Measurements from ENCODE around the gene MPP4. TPM values are rescaled to one million over a fixed set of nuclear protein-coding genes. Genes with fewer than 3 reads are reported as not detected.

The MPP4 gene
- total and polyA plus RNA-seq, 2 of the 13 experiments (the other 11 are each of a cell fraction or from before 2014, with no cell fraction given), result not detected

DNA sequence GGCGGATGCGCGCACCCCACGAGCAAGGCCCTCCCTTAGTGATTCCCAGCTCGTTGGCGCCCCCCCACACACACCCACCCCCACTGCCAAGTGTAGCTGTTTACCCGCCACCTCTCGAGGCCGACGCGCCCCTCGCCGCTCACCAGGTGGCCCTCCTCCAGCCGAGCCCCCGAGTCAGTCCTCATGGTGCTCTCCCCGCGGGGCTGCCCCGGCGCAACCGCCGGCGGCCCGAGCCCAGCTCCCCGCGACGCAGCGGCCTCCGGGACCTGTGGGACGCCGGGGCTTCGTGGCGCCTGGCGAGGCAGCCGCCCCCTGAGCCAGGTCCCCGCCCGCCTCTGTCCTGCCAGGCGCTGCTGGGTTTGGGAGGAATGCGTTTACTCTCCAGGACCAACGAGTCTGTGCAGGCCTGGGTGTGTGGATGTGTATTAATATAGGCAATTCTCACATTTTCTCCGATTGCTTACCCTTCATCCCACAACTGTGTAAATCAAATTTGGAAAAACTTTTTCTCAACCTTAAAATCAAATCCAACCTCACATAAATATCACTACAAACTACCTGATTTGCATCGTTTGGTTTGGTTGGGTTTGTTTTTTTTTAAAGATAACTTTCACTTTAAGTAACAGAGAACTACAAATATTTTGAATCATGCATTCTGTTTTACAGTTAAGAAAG is 55.1 kb downstream of the MPP4 start, which contains the start of gene TMEM237 (continued):
- TF ChIP-seq ZNF563 (CRISPR knock-in tag; IDR thresholded peaks at IDR 0.05) (peak; percentile 62), GFI1 (CRISPR knock-in tag; IDR thresholded peaks at IDR 0.05; ENCODE audit: borderline replicate concordance) (no peak), ZNF644 (CRISPR knock-in tag; IDR thresholded peaks at IDR 0.05; ENCODE audit: low read depth) (no peak), ZNF121 (CRISPR knock-in tag; IDR thresholded peaks at IDR 0.05) (no peak), GLI4 (CRISPR knock-in tag; IDR thresholded peaks at IDR 0.05; ENCODE audit: borderline replicate concordance) (no peak), PHF20 (CRISPR knock-in tag; IDR thresholded peaks at IDR 0.05) (no peak), EP300 (IDR thresholded peaks at IDR 0.05; ENCODE audit: low read depth in 2 of 2, low read length in 2 of 2) (no peak), EP300 (CRISPR knock-in tag; IDR thresholded peaks at IDR 0.05; ENCODE audit: borderline replicate concordance) (no peak), ZNF432 (CRISPR knock-in tag; IDR thresholded peaks at IDR 0.05; ENCODE audit: borderline replicate concordance) (no peak), NR3C1 (CRISPR knock-in tag; IDR thresholded peaks at IDR 0.05) (no peak), TCF12 (IDR thresholded peaks at IDR 0.05) (no peak), TCF12 (CRISPR knock-in tag; IDR thresholded peaks at IDR 0.05) (no peak; the same call in 1 of the 2 replicates), ZNF766 (CRISPR knock-in tag; IDR thresholded peaks at IDR 0.05; ENCODE audit: borderline replicate concordance) (0 out of 2 replicates have a peak, but pooled peaks have one; percentile 4), ZNF251 (CRISPR knock-in tag; IDR thresholded peaks at IDR 0.05) (no peak), ZNF512B (CRISPR knock-in tag; IDR thresholded peaks at IDR 0.05; ENCODE audit: borderline replicate concordance) (no peak), ZNF557 (CRISPR knock-in tag; IDR thresholded peaks at IDR 0.05) (no peak), ZKSCAN8 (CRISPR knock-in tag; IDR thresholded peaks at IDR 0.05; ENCODE audit: borderline replicate concordance) (no peak), ZNF3 (CRISPR knock-in tag; IDR thresholded peaks at IDR 0.05) (no peak), TBP (CRISPR knock-in tag; IDR thresholded peaks at IDR 0.05) (no peak), NBN (conservative IDR thresholded peaks at IDR 0.05) (no peak), ZNF281 (CRISPR knock-in tag; IDR thresholded peaks at IDR 0.05; ENCODE audit: borderline replicate concordance) (peak; percentile 28; the same call in 1 of the 2 replicates)
- TF ChIP-seq, protein P1, sequence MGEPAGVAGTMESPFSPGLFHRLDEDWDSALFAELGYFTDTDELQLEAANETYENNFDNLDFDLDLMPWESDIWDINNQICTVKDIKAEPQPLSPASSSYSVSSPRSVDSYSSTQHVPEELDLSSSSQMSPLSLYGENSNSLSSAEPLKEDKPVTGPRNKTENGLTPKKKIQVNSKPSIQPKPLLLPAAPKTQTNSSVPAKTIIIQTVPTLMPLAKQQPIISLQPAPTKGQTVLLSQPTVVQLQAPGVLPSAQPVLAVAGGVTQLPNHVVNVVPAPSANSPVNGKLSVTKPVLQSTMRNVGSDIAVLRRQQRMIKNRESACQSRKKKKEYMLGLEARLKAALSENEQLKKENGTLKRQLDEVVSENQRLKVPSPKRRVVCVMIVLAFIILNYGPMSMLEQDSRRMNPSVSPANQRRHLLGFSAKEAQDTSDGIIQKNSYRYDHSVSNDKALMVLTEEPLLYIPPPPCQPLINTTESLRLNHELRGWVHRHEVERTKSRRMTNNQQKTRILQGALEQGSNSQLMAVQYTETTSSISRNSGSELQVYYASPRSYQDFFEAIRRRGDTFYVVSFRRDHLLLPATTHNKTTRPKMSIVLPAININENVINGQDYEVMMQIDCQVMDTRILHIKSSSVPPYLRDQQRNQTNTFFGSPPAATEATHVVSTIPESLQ (CRISPR knock-in tag; conservative IDR thresholded peaks at IDR 0.05), result no peak
- TF ChIP-seq, protein P2, sequence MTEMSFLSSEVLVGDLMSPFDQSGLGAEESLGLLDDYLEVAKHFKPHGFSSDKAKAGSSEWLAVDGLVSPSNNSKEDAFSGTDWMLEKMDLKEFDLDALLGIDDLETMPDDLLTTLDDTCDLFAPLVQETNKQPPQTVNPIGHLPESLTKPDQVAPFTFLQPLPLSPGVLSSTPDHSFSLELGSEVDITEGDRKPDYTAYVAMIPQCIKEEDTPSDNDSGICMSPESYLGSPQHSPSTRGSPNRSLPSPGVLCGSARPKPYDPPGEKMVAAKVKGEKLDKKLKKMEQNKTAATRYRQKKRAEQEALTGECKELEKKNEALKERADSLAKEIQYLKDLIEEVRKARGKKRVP (CRISPR knock-in tag; IDR thresholded peaks at IDR 0.05), result no peak
